ENCODE measurements around the gene SHF.

SHF gene

DNA sequence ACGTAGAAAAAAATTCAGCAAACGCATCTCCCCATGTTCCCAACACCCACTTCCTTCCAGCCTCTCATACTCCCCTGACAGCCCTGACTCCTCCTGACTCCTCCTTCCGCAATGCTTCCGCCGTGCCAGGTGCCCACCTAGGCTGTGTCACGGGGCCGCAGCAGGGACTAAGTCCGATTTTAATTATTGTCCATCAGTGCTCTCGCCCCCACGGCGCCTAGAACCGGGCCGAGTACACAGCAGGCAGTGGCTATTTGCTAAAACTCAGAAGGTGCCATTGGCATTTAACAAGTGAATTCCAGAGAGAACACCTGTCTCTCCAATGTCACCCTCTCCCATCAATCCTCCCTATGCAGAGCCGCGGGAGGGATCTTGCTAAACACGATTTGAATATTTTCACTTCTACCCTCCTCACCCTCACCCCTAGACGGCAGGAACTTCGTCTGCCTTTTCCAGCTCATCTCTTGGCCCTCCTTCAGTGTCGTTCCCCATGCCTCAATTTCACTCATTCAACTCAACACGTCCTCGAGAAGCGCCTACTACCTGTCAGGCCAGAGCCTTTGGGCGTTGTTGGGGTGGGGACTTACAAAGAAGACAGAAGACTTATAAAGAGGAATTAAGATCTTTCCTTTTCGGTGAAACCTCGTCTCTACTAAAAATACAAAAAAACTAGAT is 11.5 kb upstream of the SHF start:
- in situ Hi-C loops (cut with MboI; ENCODE audit: low pct_unique_long_range_greater_than_20kb, low sequenced_read_pairs, unreplicated experiment), result no loop called here
- TF ChIP-seq, protein P1, sequence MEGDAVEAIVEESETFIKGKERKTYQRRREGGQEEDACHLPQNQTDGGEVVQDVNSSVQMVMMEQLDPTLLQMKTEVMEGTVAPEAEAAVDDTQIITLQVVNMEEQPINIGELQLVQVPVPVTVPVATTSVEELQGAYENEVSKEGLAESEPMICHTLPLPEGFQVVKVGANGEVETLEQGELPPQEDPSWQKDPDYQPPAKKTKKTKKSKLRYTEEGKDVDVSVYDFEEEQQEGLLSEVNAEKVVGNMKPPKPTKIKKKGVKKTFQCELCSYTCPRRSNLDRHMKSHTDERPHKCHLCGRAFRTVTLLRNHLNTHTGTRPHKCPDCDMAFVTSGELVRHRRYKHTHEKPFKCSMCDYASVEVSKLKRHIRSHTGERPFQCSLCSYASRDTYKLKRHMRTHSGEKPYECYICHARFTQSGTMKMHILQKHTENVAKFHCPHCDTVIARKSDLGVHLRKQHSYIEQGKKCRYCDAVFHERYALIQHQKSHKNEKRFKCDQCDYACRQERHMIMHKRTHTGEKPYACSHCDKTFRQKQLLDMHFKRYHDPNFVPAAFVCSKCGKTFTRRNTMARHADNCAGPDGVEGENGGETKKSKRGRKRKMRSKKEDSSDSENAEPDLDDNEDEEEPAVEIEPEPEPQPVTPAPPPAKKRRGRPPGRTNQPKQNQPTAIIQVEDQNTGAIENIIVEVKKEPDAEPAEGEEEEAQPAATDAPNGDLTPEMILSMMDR (IDR thresholded peaks at IDR 0.05; ENCODE audit: extremely low read depth, insufficient read depth, missing control alignments), result no peak
- DNase-seq (ENCODE audit: low spot score), result no peak

DNA sequence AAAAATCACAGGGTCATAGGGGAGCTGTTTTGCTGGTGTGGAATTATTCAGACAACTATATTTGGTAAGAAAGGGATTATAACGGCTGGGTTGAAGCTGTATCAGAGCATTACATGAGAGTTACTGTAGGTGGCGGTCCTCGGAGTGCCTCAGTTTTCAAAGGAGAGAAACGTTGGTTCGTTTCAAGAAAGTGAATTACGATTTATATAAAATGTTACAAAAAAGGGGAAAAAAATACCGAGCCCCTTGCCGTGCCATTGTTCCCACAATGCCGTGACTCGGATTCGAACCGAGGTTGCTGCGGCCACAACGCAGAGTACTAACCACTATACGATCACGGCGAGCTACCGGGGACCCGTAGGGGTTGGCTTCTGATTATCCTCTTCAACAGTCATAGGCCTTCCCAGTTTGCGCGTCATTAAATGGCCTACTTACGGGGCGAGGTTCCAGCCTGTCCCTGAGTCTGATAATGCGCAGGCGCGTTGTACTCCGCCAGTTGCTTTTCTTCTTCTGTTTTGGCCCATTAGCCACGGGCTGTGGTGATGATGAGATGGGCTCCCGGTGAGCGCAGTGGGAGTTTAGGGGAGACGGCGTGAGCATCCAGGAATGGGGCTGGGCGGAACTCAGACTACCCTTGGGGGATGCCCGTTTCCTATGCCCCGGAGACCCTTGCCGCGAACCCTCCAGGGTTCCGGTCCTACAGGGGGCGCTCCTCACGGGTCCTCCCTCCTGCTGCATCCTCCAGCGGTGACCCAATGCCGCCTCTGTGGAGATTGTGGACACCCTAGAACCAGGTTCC is 10.8 kb upstream of the SHF start:
- DNase-seq (ENCODE audit: low spot score), result peak; percentile 83
- in situ Hi-C loops (cut with MboI; ENCODE audit: low pct_unique_long_range_greater_than_20kb, low sequenced_read_pairs, unreplicated experiment), result no loop called here
- TF ChIP-seq, protein P1 (IDR thresholded peaks at IDR 0.05; ENCODE audit: extremely low read depth, insufficient read depth, missing control alignments), result peak; percentile 81

DNA sequence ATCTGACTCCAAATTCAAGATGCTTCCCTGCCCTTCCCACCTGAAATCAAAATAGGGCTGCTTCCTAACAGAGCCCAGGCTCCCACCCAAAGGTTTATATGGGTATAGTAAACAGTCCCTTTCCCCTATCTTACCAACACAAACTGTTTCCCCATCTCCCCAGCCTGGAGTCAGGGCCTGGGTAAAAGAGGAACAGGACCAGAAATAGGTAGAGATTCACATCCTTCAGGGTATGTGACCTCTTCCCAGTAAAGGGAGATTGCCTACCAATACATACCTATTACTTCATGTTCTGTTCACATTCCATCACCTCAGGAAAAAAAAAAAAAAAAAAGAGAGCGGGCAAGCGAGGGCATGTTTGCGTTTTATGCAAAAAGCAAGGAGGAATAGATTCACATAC is 9.7 kb upstream of the SHF start:
- TF ChIP-seq, protein P1 (IDR thresholded peaks at IDR 0.05; ENCODE audit: extremely low read depth, insufficient read depth, missing control alignments), result no peak
- no peak for DNase-seq (ENCODE audit: low spot score)
- in situ Hi-C loops (cut with MboI; ENCODE audit: low pct_unique_long_range_greater_than_20kb, low sequenced_read_pairs, unreplicated experiment), result no loop called here

DNA sequence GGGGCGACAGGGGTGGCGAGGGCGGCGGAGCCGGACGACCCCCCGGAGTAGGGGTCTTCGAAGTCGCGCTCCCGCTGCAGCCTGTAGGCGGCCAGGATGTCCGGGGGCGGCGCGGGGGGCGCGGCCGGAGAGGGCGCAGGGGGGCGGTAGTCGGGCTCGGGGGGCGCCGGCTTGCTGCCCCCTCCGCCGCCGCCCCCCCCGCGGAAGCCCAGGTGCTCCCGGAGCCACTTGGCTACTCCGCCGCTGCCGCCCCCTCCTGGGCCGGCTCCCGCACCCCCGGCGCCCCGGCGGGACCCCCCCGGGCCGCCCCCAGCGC is 230 bp downstream of the SHF start:
- in situ Hi-C loops (cut with MboI; ENCODE audit: low pct_unique_long_range_greater_than_20kb, low sequenced_read_pairs, unreplicated experiment), result no loop called here
- TF ChIP-seq, protein P1 (IDR thresholded peaks at IDR 0.05; ENCODE audit: extremely low read depth, insufficient read depth, missing control alignments), result no peak
- DNase-seq (ENCODE audit: low spot score), result no peak

DNA sequence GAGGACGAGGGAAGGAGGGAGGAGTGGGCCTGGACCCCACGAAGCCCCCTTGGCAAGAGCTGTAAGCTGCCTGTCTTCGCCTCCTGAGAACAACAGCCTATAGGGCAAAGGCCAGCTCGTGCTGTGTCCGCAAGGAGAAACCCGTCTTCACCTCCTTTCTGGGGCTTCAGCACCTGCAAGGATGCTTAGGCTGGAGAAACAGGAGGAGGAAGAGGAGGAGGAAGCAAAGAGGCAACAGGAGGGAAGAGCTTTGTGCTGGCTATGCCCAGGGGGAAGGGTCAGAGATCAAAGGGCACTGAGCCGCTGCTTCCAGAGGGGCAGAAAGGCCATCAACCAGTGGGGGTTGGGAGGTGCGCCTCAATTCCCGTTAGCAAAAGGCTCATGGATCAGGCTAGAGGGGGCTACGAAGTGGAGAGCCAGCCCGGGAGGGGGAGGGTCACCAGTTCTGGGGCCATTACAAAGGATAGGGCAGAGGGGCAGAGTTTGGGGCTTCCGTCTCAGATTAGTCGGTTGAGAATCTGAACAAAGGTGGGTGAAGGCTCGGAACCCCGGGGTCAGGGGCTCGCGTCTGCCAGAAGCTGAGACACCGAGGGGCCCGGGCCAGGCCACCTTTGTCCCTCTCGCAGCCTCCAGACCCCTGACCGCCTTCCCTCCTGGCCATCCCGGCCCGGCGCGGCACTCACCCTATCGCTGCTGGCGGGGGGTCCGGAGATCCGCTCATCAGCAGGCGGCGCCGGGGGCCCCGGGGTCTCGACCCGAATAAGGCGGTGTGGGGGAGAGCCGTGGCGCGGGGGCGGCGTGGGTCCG is 792 bp downstream of the SHF start:
- peak; percentile 35 for DNase-seq (ENCODE audit: low spot score)
- in situ Hi-C loops (cut with MboI; ENCODE audit: low pct_unique_long_range_greater_than_20kb, low sequenced_read_pairs, unreplicated experiment), result no loop called here
- TF ChIP-seq, protein P1 (IDR thresholded peaks at IDR 0.05; ENCODE audit: extremely low read depth, insufficient read depth, missing control alignments), result no peak

DNA sequence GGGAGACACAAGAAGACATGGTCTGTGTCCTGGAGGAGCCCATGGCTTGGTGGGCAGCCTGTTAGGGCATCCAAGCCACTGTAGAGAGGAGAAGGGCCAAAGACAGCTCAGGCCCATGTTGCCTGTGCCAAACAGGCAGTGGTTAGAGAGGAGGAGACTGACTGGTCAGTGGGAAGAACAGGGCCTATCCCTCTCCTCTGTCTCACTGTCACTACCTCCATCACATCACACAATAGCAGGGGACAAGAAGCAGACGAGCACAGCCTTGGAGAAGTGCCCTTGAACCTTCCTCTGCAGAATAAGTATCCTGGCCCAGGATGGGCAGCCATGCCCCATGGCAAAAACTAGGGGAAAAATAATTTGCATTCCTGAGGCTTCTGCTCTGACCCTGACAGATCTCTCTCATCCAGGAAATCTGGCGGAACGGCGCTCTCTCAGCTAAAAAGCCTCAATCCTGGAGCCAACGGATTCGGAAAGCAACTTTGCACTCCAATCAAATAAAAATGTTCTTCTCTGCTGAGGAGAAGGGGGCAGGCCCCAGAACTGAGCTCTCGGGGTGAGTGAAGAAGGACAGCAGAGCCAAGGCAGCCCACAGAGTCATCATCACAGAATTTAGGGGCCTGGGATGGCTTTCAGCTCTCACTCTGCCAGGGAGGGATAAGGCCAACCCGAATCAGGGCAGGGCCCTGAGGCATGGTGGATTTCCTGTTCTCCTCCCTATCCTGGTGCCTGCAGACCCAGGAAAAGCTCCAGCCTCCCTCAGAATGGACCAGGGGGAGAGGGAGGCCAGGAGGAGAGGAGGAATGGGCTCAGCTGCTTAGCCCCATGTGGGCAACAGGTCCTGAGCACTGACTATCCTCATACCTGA is 1.6 kb downstream of the SHF start:
- in situ Hi-C loops (cut with MboI; ENCODE audit: low pct_unique_long_range_greater_than_20kb, low sequenced_read_pairs, unreplicated experiment), result no loop called here
- DNase-seq (ENCODE audit: low spot score), result peak; percentile 20
- TF ChIP-seq, protein P1 (IDR thresholded peaks at IDR 0.05; ENCODE audit: extremely low read depth, insufficient read depth, missing control alignments), result no peak
